HEK293 (cell line): ENCODE results near the gene CCDC50.

ENCODE experiments used
- CTCF ChIA-PET: fragments of 350-600 bp; formaldehyde crosslinking; extraction: SDS; loops from one replicate; lab custom pipeline; 2021; ENCODE audit warnings: antibody characterized with exemption; lab: Yijun Ruan, JAX
- POLR2A ChIA-PET: fragments of 300-600 bp; formaldehyde crosslinking; extraction: SDS; loops from one replicate; lab custom pipeline; 2020; ENCODE audit warnings: antibody characterized with exemption, inconsistent platforms; lab: Yijun Ruan, JAX
- H3K27ac ChIP-seq: fragments of 200-500 bp; sonication (Bioruptor generic); 2 replicates; pipeline ENCODE4 v1.5.1; 2014; ENCODE audit warnings: low read depth, low read length, control low read depth, inconsistent platforms; ENCODE audit errors: extremely low read depth
- H3K36me3 ChIP-seq, 2 experiments: fragments of 200-500 bp in 1 of 2; sonication (Bioruptor generic) in 1 of 2; 1 replicate in 1 of 2; 2 replicates in 1 of 2; pipeline ENCODE4 v1.5.1; 2014 to 2017; ENCODE audit warnings: inconsistent platforms in 2 of 2, low read length in 2 of 2; ENCODE audit not compliant: control insufficient read depth in 2 of 2, insufficient read depth in 1 of 2
- H3K4me1 ChIP-seq: fragments of 200-500 bp; sonication (Bioruptor generic); 2 replicates; pipeline ENCODE4 v1.5.1; 2014; ENCODE audit warnings: mild to moderate bottlenecking, low read length, inconsistent platforms; ENCODE audit not compliant: control insufficient read depth, insufficient read depth
- H3K4me3 ChIP-seq: 2 replicates; pipeline ENCODE4 v1.5.1; 2011; ENCODE audit warnings: low read depth, mild to moderate bottlenecking, control low read depth, low read length, moderate library complexity
- H3K9me3 ChIP-seq: fragments of 200-500 bp; sonication (Bioruptor generic); 2 replicates; pipeline ENCODE4 v1.5.1; 2014; ENCODE audit warnings: low read depth, low read length, inconsistent platforms; ENCODE audit not compliant: control insufficient read depth, insufficient read depth
- CTCF ChIP-seq: fragments of 450-650 bp; formaldehyde crosslinking; IDR thresholded peaks from 2 replicates; pipeline ENCODE4 v1.5.1; 2016; ENCODE audit warnings: missing biosample characterization, missing genetic modification characterization
- GLI2 ChIP-seq: fragments of 450-650 bp; formaldehyde crosslinking; IDR thresholded peaks from 2 replicates; pipeline ENCODE4; 2017; ENCODE audit warnings: missing biosample characterization, missing genetic modification characterization, low read depth, borderline replicate concordance
- HOXC10 ChIP-seq: sonication (generic); formaldehyde crosslinking; IDR thresholded peaks from 2 replicates; pipeline ENCODE4 v1.8.1; 2023; ENCODE audit warnings: mild to moderate bottlenecking, missing genetic modification reagents
- IKZF3 ChIP-seq: fragments of 450-650 bp; IDR thresholded peaks from 2 replicates; pipeline ENCODE4 v1.5.0; 2018; ENCODE audit warnings: missing biosample characterization, mild to moderate bottlenecking, missing genetic modification characterization, moderate library complexity
- YY2 ChIP-seq: fragments of 450-650 bp; formaldehyde crosslinking; IDR thresholded peaks from 2 replicates; pipeline ENCODE4 v1.5.1; 2016; ENCODE audit warnings: missing biosample characterization, missing genetic modification characterization
- ZBTB7A ChIP-seq: fragments of 450-650 bp; formaldehyde crosslinking; IDR thresholded peaks from 2 replicates; pipeline ENCODE4 v1.5.1; 2016; ENCODE audit warnings: low read depth, missing biosample characterization, missing genetic modification characterization
- ZNF133 ChIP-seq: fragments of 450-650 bp; formaldehyde crosslinking; IDR thresholded peaks from 2 replicates; pipeline ENCODE4 v1.5.1; 2016; ENCODE audit warnings: missing biosample characterization, missing genetic modification characterization
- ZNF138 ChIP-seq: fragments of 450-650 bp; formaldehyde crosslinking; IDR thresholded peaks from 2 replicates; pipeline ENCODE4 v1.5.1; 2016; ENCODE audit warnings: missing biosample characterization, missing genetic modification characterization, borderline replicate concordance
- ZNF211 ChIP-seq: fragments of 450-650 bp; formaldehyde crosslinking; IDR thresholded peaks from 2 replicates; pipeline ENCODE4 v1.5.1; 2016; ENCODE audit warnings: low read depth, missing biosample characterization, missing genetic modification characterization
- ZNF24 ChIP-seq: fragments of 450-650 bp; formaldehyde crosslinking; IDR thresholded peaks from 2 replicates; pipeline ENCODE4 v1.5.1; 2016; ENCODE audit warnings: missing biosample characterization, missing genetic modification characterization
- ZNF274 ChIP-seq, 2 experiments: fragments of 200-500 bp in 1 of 2; fragments of 450-650 bp in 1 of 2; sonication (Bioruptor generic) in 1 of 2; formaldehyde crosslinking in 1 of 2; IDR thresholded peaks; 2 replicates each; pipeline versions ENCODE4 v1.5.1 to v1.6.1; 2014 to 2016; ENCODE audit warnings: borderline replicate concordance in 1 of 2, inconsistent platforms in 1 of 2, low read length in 1 of 2, missing biosample characterization in 1 of 2, missing genetic modification characterization in 1 of 2
- ZNF280D ChIP-seq: fragments of 450-650 bp; formaldehyde crosslinking; IDR thresholded peaks from 2 replicates; pipeline ENCODE4 v1.5.1; 2016; ENCODE audit warnings: missing biosample characterization, missing genetic modification characterization
- ZNF426 ChIP-seq: fragments of 450-650 bp; formaldehyde crosslinking; IDR thresholded peaks from 2 replicates; pipeline ENCODE4 v1.5.1; 2017; ENCODE audit warnings: missing biosample characterization, missing genetic modification characterization, mild to moderate bottlenecking, inconsistent platforms, moderate library complexity
- ZNF501 ChIP-seq: fragments of 450-650 bp; formaldehyde crosslinking; IDR thresholded peaks from 2 replicates; pipeline ENCODE4 v1.5.1; 2016; ENCODE audit warnings: missing biosample characterization, missing genetic modification characterization
- ZNF544 ChIP-seq: fragments of 450-650 bp; formaldehyde crosslinking; IDR thresholded peaks from 2 replicates; pipeline ENCODE4 v1.5.0; 2017; ENCODE audit warnings: missing biosample characterization, missing genetic modification characterization
- ZNF585B ChIP-seq: fragments of 450-650 bp; formaldehyde crosslinking; IDR thresholded peaks from 2 replicates; pipeline ENCODE4 v1.5.1; 2016; ENCODE audit warnings: missing biosample characterization, missing genetic modification characterization
- ZNF600 ChIP-seq: fragments of 450-650 bp; formaldehyde crosslinking; IDR thresholded peaks from 2 replicates; pipeline ENCODE4 v1.5.1; 2016; ENCODE audit warnings: missing biosample characterization, missing genetic modification characterization
- ZNF621 ChIP-seq: fragments of 450-650 bp; formaldehyde crosslinking; IDR thresholded peaks from 2 replicates; pipeline ENCODE4 v1.5.1; 2017; ENCODE audit warnings: missing biosample characterization, missing genetic modification characterization
- ZNF623 ChIP-seq: fragments of 450-650 bp; formaldehyde crosslinking; IDR thresholded peaks from 2 replicates; pipeline ENCODE4 v1.5.1; 2016; ENCODE audit warnings: missing biosample characterization, missing genetic modification characterization
- ZNF654 ChIP-seq: fragments of 450-650 bp; formaldehyde crosslinking; IDR thresholded peaks from 2 replicates; pipeline ENCODE4 v1.5.1; 2016; ENCODE audit warnings: low read depth, missing biosample characterization, missing genetic modification characterization
- ZNF692 ChIP-seq: fragments of 450-650 bp; formaldehyde crosslinking; IDR thresholded peaks from 2 replicates; pipeline ENCODE4 v1.5.1; 2016; ENCODE audit warnings: missing biosample characterization, missing genetic modification characterization
- ZNF785 ChIP-seq: fragments of 450-650 bp; formaldehyde crosslinking; IDR thresholded peaks from 2 replicates; pipeline ENCODE4 v1.5.1; 2016; ENCODE audit warnings: missing biosample characterization, missing genetic modification characterization
- ZSCAN16 ChIP-seq: fragments of 450-650 bp; formaldehyde crosslinking; IDR thresholded peaks from 2 replicates; pipeline ENCODE4 v1.5.1; 2016; ENCODE audit warnings: missing biosample characterization, missing genetic modification characterization
- ZSCAN23 ChIP-seq: fragments of 450-650 bp; formaldehyde crosslinking; IDR thresholded peaks from 2 replicates; pipeline ENCODE4 v1.5.1; 2016; ENCODE audit warnings: missing biosample characterization, missing genetic modification characterization
- TF ChIP-seq, protein P1 (sequence below): fragments of 450-650 bp; formaldehyde crosslinking; IDR thresholded peaks from 2 replicates; pipeline ENCODE4 v1.5.1; 2016; ENCODE audit warnings: missing biosample characterization, missing genetic modification characterization
- TF ChIP-seq, protein P2 (sequence below): fragments of 450-650 bp; formaldehyde crosslinking; IDR thresholded peaks from 2 replicates; pipeline ENCODE4 v1.5.1; 2016; ENCODE audit warnings: missing biosample characterization, missing genetic modification characterization
- TF ChIP-seq, protein P3 (sequence below): fragments of 450-650 bp; formaldehyde crosslinking; IDR thresholded peaks from 2 replicates; pipeline ENCODE4 v1.5.1; 2016; ENCODE audit warnings: missing biosample characterization, missing genetic modification characterization

The CCDC50 gene

DNA sequence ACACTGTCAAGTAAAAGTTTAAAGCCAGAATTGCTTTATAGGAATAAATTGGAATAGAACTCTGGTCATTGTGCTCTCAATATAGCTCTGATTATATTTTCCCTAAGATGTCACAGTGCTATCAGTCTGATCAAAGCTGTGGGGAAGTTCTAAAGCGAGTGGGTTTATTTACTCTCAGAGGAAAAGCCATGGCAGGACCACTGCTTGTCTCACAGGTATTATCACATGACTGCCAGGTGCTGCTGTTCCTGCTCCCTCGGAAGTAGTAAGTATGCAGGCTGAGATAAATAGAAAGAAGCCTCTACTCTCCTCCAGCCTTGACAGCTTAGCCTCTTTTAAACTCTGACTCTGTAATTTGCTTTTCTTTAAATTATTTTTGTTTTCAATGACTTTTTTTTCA, 50.3 kb downstream of the CCDC50 start:
- POLR2A ChIA-PET, result interaction anchor here (0.7 kb wide), 1 partner anchor 29 kb away, joined by 4 read pairs; no protein-coding TSS in a partner anchor
- H3K9me3 ChIP-seq, result no peaks in the 10 kb centered on the region
- peaks cover 10% of the 10 kb centered on the region for H3K4me1 ChIP-seq
- H3K4me3 ChIP-seq, result no peak overlapping the region
- H3K27ac ChIP-seq, result no peak overlapping the region
- TF ChIP-seq ZNF692 (tag by site-specific recombination) (no peak), ZNF24 (tag by site-specific recombination) (no peak), ZNF654 (tag by site-specific recombination) (no peak), ZNF211 (no peak), CTCF (tag by site-specific recombination) (no peak), ZNF426 (no peak), ZSCAN23 (tag by site-specific recombination) (no peak), ZSCAN16 (no peak), YY2 (no peak), ZNF274 (IDR thresholded peaks at IDR 0.05; ENCODE audit: low read length) (no peak), ZNF274 (tag by site-specific recombination; IDR thresholded peaks at IDR 0.05; ENCODE audit: borderline replicate concordance) (no peak), ZNF600 (no peak), ZNF280D (no peak), IKZF3 (tag by site-specific recombination) (no peak), ZNF623 (tag by site-specific recombination) (no peak), ZNF138 (no peak)
- TF ChIP-seq, protein P1, sequence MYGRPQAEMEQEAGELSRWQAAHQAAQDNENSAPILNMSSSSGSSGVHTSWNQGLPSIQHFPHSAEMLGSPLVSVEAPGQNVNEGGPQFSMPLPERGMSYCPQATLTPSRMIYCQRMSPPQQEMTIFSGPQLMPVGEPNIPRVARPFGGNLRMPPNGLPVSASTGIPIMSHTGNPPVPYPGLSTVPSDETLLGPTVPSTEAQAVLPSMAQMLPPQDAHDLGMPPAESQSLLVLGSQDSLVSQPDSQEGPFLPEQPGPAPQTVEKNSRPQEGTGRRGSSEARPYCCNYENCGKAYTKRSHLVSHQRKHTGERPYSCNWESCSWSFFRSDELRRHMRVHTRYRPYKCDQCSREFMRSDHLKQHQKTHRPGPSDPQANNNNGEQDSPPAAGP, result no peak
- peaks cover 0 to 55% of the 10 kb centered on the region in 2 experiments; a peak in 2 of 3 replicates for H3K36me3 ChIP-seq
- CTCF ChIA-PET, result no interaction called here

DNA sequence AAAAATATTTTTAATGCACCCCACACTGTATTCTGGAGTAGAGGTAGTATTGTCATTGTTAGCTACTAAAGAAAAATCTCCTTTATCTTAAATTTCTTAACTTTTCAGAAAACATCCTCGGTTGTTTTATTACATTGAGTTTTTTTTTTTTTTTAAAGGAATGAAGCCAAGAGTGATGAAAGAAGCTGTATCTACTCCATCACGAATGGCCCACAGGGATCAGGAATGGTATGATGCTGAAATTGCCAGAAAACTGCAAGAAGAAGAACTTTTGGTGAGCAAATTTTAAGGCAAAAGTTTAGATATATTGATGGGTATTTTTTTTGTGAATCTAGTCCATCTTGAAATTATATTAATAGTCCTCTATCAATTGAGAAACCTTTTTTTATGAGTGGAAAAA, 50.8 kb downstream of the CCDC50 start:
- Histone ChIP-seq H3K4me3 (no peak overlapping the region), H3K9me3 (no peaks in the 10 kb centered on the region), H3K36me3 (peaks cover 0 to 56% of the 10 kb centered on the region in 2 experiments; a peak in 2 of 3 replicates), H3K4me1 (peaks cover 10% of the 10 kb centered on the region), H3K27ac (no peak overlapping the region)
- TF ChIP-seq ZNF133 (tag by site-specific recombination) (no peak), ZBTB7A (no peak), ZNF785 (no peak), GLI2 (tag by site-specific recombination) (no peak), ZNF621 (no peak), ZNF585B (tag by site-specific recombination) (no peak), HOXC10 (CRISPR knock-in tag) (no peak), ZNF501 (tag by site-specific recombination) (no peak), ZNF544 (tag by site-specific recombination) (no peak)
- TF ChIP-seq, protein P2, sequence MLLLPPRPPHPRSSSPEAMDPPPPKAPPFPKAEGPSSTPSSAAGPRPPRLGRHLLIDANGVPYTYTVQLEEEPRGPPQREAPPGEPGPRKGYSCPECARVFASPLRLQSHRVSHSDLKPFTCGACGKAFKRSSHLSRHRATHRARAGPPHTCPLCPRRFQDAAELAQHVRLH, result no peak
- TF ChIP-seq, protein P3, sequence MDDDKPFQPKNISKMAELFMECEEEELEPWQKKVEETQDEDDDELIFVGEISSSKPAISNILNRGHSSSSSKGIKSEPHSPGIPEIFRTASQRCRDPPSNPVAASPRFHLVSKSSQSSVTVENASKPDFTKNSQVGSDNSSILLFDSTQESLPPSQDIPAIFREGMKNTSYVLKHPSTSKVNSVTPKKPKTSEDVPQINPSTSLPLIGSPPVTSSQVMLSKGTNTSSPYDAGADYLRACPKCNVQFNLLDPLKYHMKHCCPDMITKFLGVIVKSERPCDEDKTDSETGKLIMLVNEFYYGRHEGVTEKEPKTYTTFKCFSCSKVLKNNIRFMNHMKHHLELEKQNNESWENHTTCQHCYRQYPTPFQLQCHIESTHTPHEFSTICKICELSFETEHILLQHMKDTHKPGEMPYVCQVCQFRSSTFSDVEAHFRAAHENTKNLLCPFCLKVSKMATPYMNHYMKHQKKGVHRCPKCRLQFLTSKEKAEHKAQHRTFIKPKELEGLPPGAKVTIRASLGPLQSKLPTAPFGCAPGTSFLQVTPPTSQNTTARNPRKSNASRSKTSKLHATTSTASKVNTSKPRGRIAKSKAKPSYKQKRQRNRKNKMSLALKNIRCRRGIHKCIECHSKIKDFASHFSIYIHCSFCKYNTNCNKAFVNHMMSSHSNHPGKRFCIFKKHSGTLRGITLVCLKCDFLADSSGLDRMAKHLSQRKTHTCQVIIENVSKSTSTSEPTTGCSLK (tag by site-specific recombination), result no peak
- POLR2A ChIA-PET, result interaction anchor here (0.7 kb wide), 1 partner anchor 28 kb away, joined by 4 read pairs; no protein-coding TSS in a partner anchor
- CTCF ChIA-PET, result no interaction called here
